Hepatocyte (in vitro differentiated cells): ENCODE results near the gene LDLRAD2. TPM values are rescaled to one million over a fixed set of nuclear protein-coding genes. Genes with fewer than 3 reads are reported as not detected.

ENCODE experiments used
- DNase-seq: peaks from one replicate; pipeline ENCODE4 v3.0.0-alpha.2; 2016; ENCODE audit warnings: low spot score
- H2AFZ ChIP-seq: fragments of 200-600 bp; sonication (generic); 2 replicates; pipeline ENCODE4 v1.6.0; 2016; ENCODE audit warnings: antibody characterized with exemption, mild to moderate bottlenecking
- H3K27ac ChIP-seq: fragments of 200-600 bp; sonication (generic); 2 replicates; pipeline ENCODE4 v1.5.1; 2016; ENCODE audit warnings: mild to moderate bottlenecking
- H3K27me3 ChIP-seq: fragments of 200-600 bp; sonication (generic); 2 replicates; pipeline ENCODE4 v1.6.1; 2016
- H3K36me3 ChIP-seq: fragments of 200-600 bp; sonication (generic); replicated peaks from 2 replicates; pipeline ENCODE4 v1.5.1; 2016; ENCODE audit warnings: low read depth; ENCODE audit not compliant: insufficient read depth
- H3K4me1 ChIP-seq: fragments of 200-600 bp; sonication (generic); 2 replicates; pipeline ENCODE4 v1.5.1; 2016; ENCODE audit warnings: mild to moderate bottlenecking, moderate library complexity; ENCODE audit not compliant: insufficient read depth
- H3K4me2 ChIP-seq: fragments of 200-600 bp; sonication (generic); 2 replicates; pipeline ENCODE4 v1.6.0; 2016
- H3K4me3 ChIP-seq: fragments of 200-600 bp; sonication (generic); 2 replicates; pipeline ENCODE4 v1.5.1; 2016; ENCODE audit warnings: mild to moderate bottlenecking
- H3K79me2 ChIP-seq: fragments of 200-600 bp; sonication (generic); 2 replicates; pipeline ENCODE4 v1.6.0; 2017; ENCODE audit warnings: mild to moderate bottlenecking
- H3K9me2 ChIP-seq: fragments of 200-600 bp; sonication (generic); replicated peaks from 2 replicates; pipeline ENCODE4 v1.6.0; 2017; ENCODE audit warnings: mild to moderate bottlenecking; ENCODE audit not compliant: insufficient read depth
- H3K9me3 ChIP-seq: fragments of 200-600 bp; sonication (generic); 2 replicates; pipeline ENCODE4 v1.5.1; 2016; ENCODE audit warnings: low read depth, mild to moderate bottlenecking
- H4K20me1 ChIP-seq: fragments of 200-600 bp; sonication (generic); 2 replicates; pipeline ENCODE4 v1.6.0; 2016; ENCODE audit warnings: mild to moderate bottlenecking; ENCODE audit not compliant: insufficient read depth, poor library complexity, severe bottlenecking
- EZH2 ChIP-seq: fragments of 200-600 bp; sonication (generic); IDR thresholded peaks from 2 replicates; pipeline ENCODE4 v1.6.1; 2016; ENCODE audit warnings: antibody characterized with exemption, mild to moderate bottlenecking, borderline replicate concordance
- EZH2phosphoT487 ChIP-seq: fragments of 200-600 bp; sonication (generic); IDR thresholded peaks from one replicate; pipeline ENCODE4 v1.6.1; 2018; ENCODE audit warnings: antibody characterized with exemption, mild to moderate bottlenecking, low read depth, moderate library complexity; ENCODE audit not compliant: unreplicated experiment, severe bottlenecking
- WGBS: methylation state at CpG from one replicate; pipeline ENCODE4 v1.1.6; 2016; ENCODE audit warnings: low lambda C conversion rate; ENCODE audit errors: missing lambda C conversion rate; 5-methylcytosine and 5-hydroxymethylcytosine counted together
- polyA plus RNA-seq: library from polyadenylated mRNA; unstranded; fragments of >200 nt; fragmentation: Nextera tagmentation; extraction: Ambion mirVana; gene quantifications from 2 replicates; pipeline ENCODE4 v1.2.1, GENCODE V29; 2016
- total RNA-seq: library from RNA; depleted of rRNA; stranded (reverse); fragments of >200 nt; gene quantifications from 2 replicates; pipeline ENCODE4 v1.2.3, GENCODE V29; 2014
- TF ChIP-seq, protein P1 (sequence below): fragments of 200-600 bp; sonication (generic); IDR thresholded peaks from 2 replicates; pipeline ENCODE4 v1.5.1; 2016; ENCODE audit warnings: antibody characterized with exemption, mild to moderate bottlenecking; ENCODE audit not compliant: poor library complexity

The LDLRAD2 gene
- total and polyA plus RNA-seq, 2 experiments from 2014 or later: 0.10 to 8.2 TPM

DNA sequence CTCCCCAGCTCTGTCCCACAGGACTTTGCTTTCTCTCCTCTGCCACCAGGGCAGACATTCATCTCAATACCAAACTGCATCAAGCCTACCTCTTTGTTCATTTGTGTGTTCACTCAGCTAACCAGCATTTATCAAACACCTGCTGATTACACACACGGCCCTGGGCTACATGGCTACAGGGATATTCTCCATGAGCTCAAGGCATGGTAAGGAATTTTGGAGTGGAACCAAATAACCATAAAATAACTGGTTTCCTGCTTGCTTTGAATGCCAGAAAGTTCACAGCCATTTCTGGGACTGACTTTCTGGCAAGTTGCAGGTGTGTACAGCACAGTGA lies 54.6 kb downstream of the LDLRAD2 start:
- no peaks in the 10 kb centered on the region for H3K27me3 ChIP-seq
- TF ChIP-seq EZH2 (no peak), EZH2phosphoT487 (no peak)
- TF ChIP-seq, protein P1, sequence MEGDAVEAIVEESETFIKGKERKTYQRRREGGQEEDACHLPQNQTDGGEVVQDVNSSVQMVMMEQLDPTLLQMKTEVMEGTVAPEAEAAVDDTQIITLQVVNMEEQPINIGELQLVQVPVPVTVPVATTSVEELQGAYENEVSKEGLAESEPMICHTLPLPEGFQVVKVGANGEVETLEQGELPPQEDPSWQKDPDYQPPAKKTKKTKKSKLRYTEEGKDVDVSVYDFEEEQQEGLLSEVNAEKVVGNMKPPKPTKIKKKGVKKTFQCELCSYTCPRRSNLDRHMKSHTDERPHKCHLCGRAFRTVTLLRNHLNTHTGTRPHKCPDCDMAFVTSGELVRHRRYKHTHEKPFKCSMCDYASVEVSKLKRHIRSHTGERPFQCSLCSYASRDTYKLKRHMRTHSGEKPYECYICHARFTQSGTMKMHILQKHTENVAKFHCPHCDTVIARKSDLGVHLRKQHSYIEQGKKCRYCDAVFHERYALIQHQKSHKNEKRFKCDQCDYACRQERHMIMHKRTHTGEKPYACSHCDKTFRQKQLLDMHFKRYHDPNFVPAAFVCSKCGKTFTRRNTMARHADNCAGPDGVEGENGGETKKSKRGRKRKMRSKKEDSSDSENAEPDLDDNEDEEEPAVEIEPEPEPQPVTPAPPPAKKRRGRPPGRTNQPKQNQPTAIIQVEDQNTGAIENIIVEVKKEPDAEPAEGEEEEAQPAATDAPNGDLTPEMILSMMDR: no peak
- no peak overlapping the region for H2AFZ ChIP-seq
- 65% methylated on average over 1 of the region's 1 CpG for WGBS
- DNase-seq: no peak
- H3K4me3 ChIP-seq: no peak overlapping the region
- no peaks in the 10 kb centered on the region for H3K79me2 ChIP-seq
- no peak overlapping the region for H3K4me2 ChIP-seq
- H3K4me1 ChIP-seq: no peaks in the 10 kb centered on the region
- no peak overlapping the region for H3K27ac ChIP-seq
- no peaks in the 10 kb centered on the region for H3K36me3 ChIP-seq
- no peaks in the 10 kb centered on the region for H3K9me3 ChIP-seq
- H4K20me1 ChIP-seq: no peaks in the 10 kb centered on the region
- H3K9me2 ChIP-seq: no peaks in the 10 kb centered on the region

DNA sequence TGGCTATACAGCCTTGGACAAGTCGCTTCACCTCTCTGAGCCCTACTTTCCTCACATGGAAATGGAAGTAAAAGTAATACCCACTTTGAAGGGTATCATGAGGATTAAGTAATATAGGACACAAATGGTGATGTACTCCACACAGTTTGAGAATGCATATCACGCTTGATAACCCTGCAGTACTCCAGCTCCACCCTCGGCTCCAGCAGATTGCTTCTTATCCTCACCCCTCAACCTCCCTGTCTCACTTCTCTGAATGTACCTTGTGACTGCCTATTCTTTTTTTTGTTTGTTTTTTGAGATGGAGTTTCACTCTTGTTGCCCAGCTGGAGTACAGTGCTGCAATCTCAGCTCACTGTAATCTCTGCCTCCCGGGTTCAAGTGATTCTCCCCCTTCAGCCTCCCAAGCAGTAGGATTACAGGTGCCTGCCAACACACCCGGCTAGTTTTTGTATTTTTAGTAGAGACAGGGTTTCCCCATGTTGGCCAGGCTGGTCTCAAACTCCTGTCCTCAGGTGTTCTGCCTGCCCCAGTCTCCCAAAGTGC lies 55.5 kb downstream of the LDLRAD2 start:
- H3K9me3 ChIP-seq: no peaks in the 10 kb centered on the region
- DNase-seq: no peak
- H3K4me1 ChIP-seq: no peaks in the 10 kb centered on the region
- no peaks in the 10 kb centered on the region for H3K36me3 ChIP-seq
- no peak overlapping the region for H3K4me3 ChIP-seq
- no peaks in the 10 kb centered on the region for H3K9me2 ChIP-seq
- no peak overlapping the region for H3K4me2 ChIP-seq
- no peak for TF ChIP-seq EZH2phosphoT487
- no peak for TF ChIP-seq EZH2
- no peak overlapping the region for H3K27ac ChIP-seq
- H3K79me2 ChIP-seq: no peaks in the 10 kb centered on the region
- H4K20me1 ChIP-seq: no peaks in the 10 kb centered on the region
- H2AFZ ChIP-seq: no peak overlapping the region
- WGBS: 81% methylated on average over 5 of the region's 5 CpGs
- no peaks in the 10 kb centered on the region for H3K27me3 ChIP-seq

DNA sequence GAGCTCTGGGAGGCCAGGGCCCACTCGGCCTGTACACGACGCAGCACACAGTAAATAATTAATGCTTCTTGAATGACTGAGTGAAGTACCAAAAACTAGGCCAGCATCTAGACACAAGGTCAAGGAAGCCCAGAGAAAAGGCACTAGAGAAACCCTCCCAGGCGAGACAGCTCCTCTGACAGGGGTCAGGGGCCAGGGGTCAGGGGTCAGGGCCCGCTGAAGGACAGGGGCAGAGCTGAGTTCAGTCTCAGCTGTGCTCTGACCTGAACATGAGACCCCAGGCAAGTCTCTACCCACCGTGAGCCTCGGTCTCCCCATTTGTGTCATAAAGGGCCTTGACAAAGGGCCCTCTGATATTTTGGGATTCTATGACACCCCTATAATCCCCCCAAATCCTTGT lies 56.4 kb downstream of the LDLRAD2 start:
- H3K4me3 ChIP-seq: no peak overlapping the region
- no peak overlapping the region for H3K4me2 ChIP-seq
- H3K27ac ChIP-seq: no peak overlapping the region
- no peak overlapping the region for H2AFZ ChIP-seq
- H3K9me2 ChIP-seq: no peaks in the 10 kb centered on the region
- no peaks in the 10 kb centered on the region for H4K20me1 ChIP-seq
- H3K36me3 ChIP-seq: no peaks in the 10 kb centered on the region
- H3K27me3 ChIP-seq: no peaks in the 10 kb centered on the region
- 95% methylated on average over 7 of the region's 7 CpGs for WGBS
- H3K9me3 ChIP-seq: no peaks in the 10 kb centered on the region
- no peak for DNase-seq
- TF ChIP-seq EZH2: no peak
- no peak for TF ChIP-seq EZH2phosphoT487
- TF ChIP-seq, protein P1: no peak
- no peaks in the 10 kb centered on the region for H3K79me2 ChIP-seq
- H3K4me1 ChIP-seq: no peaks in the 10 kb centered on the region

DNA sequence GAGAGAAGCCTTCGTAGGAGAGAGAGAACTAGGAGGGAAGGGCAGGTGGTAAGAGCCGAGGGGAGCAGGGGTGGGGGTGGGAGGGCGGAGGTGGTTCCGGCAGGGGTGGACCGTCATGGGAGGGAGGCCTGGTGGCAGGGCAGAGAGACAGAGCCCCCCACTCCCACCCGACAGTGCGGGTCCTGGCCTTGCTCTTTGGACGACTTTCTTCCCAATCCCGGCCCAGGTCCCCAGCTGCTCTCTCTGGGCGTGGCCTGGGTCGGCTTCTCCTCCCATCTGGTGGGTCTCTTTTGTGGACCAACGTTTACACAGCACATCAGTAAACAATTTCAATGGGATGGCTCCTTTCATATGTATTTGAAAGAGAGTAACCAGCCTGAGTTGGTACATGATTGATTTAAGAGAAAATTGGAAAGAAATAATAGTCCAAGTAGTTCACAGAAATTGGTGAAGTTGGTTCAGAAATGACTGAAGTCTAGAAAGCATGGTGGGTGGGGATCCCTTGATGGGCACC lies 56.9 kb downstream of the LDLRAD2 start:
- Histone ChIP-seq H3K36me3 (no peaks in the 10 kb centered on the region), H3K27ac (no peak overlapping the region), H2AFZ (no peak overlapping the region), H3K27me3 (no peaks in the 10 kb centered on the region), H4K20me1 (no peaks in the 10 kb centered on the region), H3K4me1 (no peaks in the 10 kb centered on the region), H3K4me2 (no peak overlapping the region), H3K9me2 (no peaks in the 10 kb centered on the region), H3K79me2 (no peaks in the 10 kb centered on the region), H3K4me3 (no peak overlapping the region), H3K9me3 (no peaks in the 10 kb centered on the region)
- WGBS: 81% methylated on average over 8 of the region's 12 CpGs
- no peak for DNase-seq
- no peak for TF ChIP-seq EZH2
- TF ChIP-seq, protein P1: no peak
- no peak for TF ChIP-seq EZH2phosphoT487
